CD1c-positive myeloid dendritic cell (primary cell): Measurements from ENCODE around the gene SPEG.

Source experiments
- DNase-seq: peaks from one replicate; pipeline ENCODE4 v3.0.0-alpha.2; 2016; ENCODE audit errors: extremely low spot score

Gene SPEG

GRCh38 chr2:219547621-219548020 lies 113.0 kb downstream of the SPEG start:
- DNase-seq = no peak
